ENCODE data around the gene EIF4EBP3.
"Not testable (repeated sequence)": the region's sequence is repeated elsewhere in the genome, so short reads cannot be mapped to it uniquely, and the experiment has no call there.

The EIF4EBP3 gene

GRCh38 chr5:140588311-140589070 is 41.0 kb downstream of the EIF4EBP3 start:
- no peak for DNase-seq

- no peak for DNase-seq
These were observed 43.4 kb downstream of the EIF4EBP3 start for GRCh38 chr5:140590861-140591260.

GRCh38 chr5:140591747-140592372 is 44.4 kb downstream of the EIF4EBP3 start:
- peak; percentile 54 for DNase-seq

GRCh38 chr5:140593070-140593469 is 45.6 kb downstream of the EIF4EBP3 start:
- not testable (repeated sequence) for DNase-seq

GRCh38 chr5:140594169-140594568 is 46.7 kb downstream of the EIF4EBP3 start:
- no peak for DNase-seq

- no peak for DNase-seq
These were observed 48.3 kb downstream of the EIF4EBP3 start for GRCh38 chr5:140595538-140596300.

GRCh38 chr5:140596321-140596741 is 48.9 kb downstream of the EIF4EBP3 start:
- no peak for DNase-seq

GRCh38 chr5:140598836-140599235 is 51.4 kb downstream of the EIF4EBP3 start:
- DNase-seq: no peak
